Ascending aorta (tissue), 2 donors: Measurements from ENCODE around the gene SERPINA1. TPM values are rescaled to one million over a fixed set of nuclear protein-coding genes. Genes with fewer than 3 reads are reported as not detected.
"Not testable (repeated sequence)": the region's sequence is repeated elsewhere in the genome, so short reads cannot be mapped to it uniquely, and the experiment has no call there.

ENCODE experiments used
- DNase-seq, 2 donors: peaks; one replicate each; pipeline ENCODE4 v3.0.0-alpha.2; 2019; ENCODE audit warnings: low spot score in 2 of 2
- H3K27ac ChIP-seq, 2 donors: fragments of 200-600 bp; sonication (generic); one replicate each; pipeline ENCODE4 v1.5.1; 2016 to 2017; ENCODE audit warnings: mild to moderate bottlenecking in 1 of 2
- H3K27me3 ChIP-seq: fragments of 200-600 bp; sonication (generic); one replicate; pipeline ENCODE4 v1.5.1; 2017
- H3K36me3 ChIP-seq, 2 donors: fragments of 200-600 bp; sonication (generic); one replicate each; pipeline ENCODE4 v1.5.1; 2016
- H3K4me1 ChIP-seq, 2 donors: fragments of 200-600 bp; sonication (generic); one replicate each; pipeline ENCODE4 v1.5.1; 2016 to 2017; ENCODE audit warnings: mild to moderate bottlenecking in 1 of 2
- H3K4me3 ChIP-seq, 2 donors: fragments of 200-600 bp; sonication (generic); one replicate each; pipeline ENCODE4 v1.5.1; 2016 to 2017; ENCODE audit warnings: mild to moderate bottlenecking in 1 of 2
- H3K9me3 ChIP-seq, 2 donors: fragments of 200-600 bp; sonication (generic); one replicate each; pipeline ENCODE4 v1.5.1; 2016
- intact Hi-C: fragments of 100-400 bp; cut with DNase I; formaldehyde crosslinking; loops from one replicate; pipeline ENCODE4 v1.15.1; 2023
- total RNA-seq: library from RNA; depleted of rRNA; stranded (reverse); fragments of >200 nt; gene quantifications from one replicate; pipeline ENCODE4 v1.1.0, GENCODE V29; 2016
- TF ChIP-seq, protein P1 (sequence below), 3 experiments: fragments of 200-600 bp in 2 of 3; fragments of 450-650 bp in 1 of 3; sonication (generic) in 2 of 3; IDR thresholded peaks; one replicate each; pipeline ENCODE4 v1.5.1; 2016 to 2019; ENCODE audit warnings: antibody characterized with exemption in 3 of 3, mild to moderate bottlenecking in 1 of 3, moderate library complexity in 1 of 3

The SERPINA1 gene
- total RNA-seq, 1 donor from 2014 or later = 34.3 TPM

DNA sequence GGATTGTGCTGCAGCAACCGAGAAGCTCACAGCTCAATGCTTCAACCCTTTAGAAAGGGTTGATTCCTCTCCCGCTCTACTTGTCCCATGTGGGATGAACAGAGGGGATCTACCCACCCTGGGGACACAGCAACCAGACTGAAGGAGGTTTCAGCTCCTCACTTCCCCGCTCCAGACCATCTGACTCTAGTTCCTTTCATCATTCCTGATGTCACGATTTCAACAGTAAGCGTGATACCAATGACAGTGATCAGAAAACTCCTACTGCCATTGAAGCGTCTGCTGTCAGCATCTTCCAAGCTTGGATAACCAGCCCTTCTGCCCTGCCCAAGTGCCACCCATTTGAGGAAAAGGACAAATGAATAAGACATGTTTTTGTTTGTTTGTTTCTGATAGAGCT is 14.3 kb downstream of the SERPINA1 start:
- TF ChIP-seq, protein P1, sequence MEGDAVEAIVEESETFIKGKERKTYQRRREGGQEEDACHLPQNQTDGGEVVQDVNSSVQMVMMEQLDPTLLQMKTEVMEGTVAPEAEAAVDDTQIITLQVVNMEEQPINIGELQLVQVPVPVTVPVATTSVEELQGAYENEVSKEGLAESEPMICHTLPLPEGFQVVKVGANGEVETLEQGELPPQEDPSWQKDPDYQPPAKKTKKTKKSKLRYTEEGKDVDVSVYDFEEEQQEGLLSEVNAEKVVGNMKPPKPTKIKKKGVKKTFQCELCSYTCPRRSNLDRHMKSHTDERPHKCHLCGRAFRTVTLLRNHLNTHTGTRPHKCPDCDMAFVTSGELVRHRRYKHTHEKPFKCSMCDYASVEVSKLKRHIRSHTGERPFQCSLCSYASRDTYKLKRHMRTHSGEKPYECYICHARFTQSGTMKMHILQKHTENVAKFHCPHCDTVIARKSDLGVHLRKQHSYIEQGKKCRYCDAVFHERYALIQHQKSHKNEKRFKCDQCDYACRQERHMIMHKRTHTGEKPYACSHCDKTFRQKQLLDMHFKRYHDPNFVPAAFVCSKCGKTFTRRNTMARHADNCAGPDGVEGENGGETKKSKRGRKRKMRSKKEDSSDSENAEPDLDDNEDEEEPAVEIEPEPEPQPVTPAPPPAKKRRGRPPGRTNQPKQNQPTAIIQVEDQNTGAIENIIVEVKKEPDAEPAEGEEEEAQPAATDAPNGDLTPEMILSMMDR (IDR thresholded peaks at IDR 0.05) = no peak
- Histone ChIP-seq H3K9me3 (no peaks in the 10 kb centered on the region), H3K27me3 (no peaks in the 10 kb centered on the region), H3K36me3 (no peaks in the 10 kb centered on the region), H3K4me1 (no peaks in the 10 kb centered on the region), H3K4me3 (no peak overlapping the region), H3K27ac (no peak overlapping the region)
- intact Hi-C loops = no loop called here
- DNase-seq = peak in 1 of 2 donors; percentile 9

DNA sequence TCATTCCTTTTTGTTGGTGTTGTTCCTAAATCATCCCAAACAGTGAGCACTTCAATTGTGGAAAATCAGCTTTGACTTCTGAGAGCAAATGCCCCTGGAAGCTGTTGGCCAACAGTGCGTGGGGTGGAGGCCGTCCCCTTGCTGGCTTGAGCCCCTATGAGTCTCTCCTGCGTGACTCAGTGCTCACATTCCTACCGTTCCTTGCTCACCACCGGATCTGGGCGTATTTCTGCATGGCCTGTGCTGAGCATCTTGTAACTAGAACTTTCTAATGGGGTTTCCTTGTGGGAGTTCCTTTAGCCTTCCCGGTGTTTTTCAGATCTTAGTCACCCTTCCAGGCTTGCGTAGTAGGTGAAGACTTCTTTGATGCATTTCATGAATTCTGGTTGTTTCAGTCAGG is 14.7 kb downstream of the SERPINA1 start:
- H3K4me1 ChIP-seq = no peaks in the 10 kb centered on the region
- intact Hi-C loops = no loop called here
- no peak overlapping the region for H3K27ac ChIP-seq
- TF ChIP-seq, protein P1 (IDR thresholded peaks at IDR 0.05) = no peak
- no peaks in the 10 kb centered on the region for H3K36me3 ChIP-seq
- no peaks in the 10 kb centered on the region for H3K27me3 ChIP-seq
- no peaks in the 10 kb centered on the region for H3K9me3 ChIP-seq
- peak in 1 of 2 donors; percentile 73 for DNase-seq
- no peak overlapping the region for H3K4me3 ChIP-seq

DNA sequence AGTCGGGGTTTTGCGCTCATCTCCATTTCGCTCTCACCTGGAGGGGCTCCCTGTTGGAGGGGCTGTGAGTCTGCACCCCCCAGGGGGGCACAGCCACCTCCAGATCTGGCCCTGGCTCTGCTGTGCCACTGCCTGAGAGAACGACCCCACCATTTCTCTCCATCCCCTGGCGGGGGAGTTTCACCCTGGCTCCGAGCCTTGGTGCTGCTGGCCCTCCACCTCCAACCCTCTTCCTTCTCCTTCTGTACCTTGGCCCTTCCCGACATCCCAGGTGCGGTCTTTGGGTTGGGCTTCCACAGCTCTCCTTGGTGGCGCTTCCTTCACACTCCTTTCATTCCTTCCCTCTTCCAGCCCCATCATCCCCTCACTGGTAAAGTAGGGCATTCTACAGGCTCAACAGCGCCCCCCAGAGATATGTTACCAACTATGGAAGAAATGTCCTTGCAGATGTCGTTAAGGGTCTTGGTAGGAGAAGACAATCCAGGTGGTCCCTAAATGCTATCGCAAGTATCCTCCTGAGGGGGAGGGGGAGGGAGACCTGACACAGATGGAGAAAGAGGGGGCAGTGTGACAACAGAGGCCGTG is 16.3 kb downstream of the SERPINA1 start:
- Histone ChIP-seq H3K9me3 (no peaks in the 10 kb centered on the region), H3K4me1 (no peaks in the 10 kb centered on the region), H3K36me3 (no peaks in the 10 kb centered on the region), H3K27me3 (no peaks in the 10 kb centered on the region), H3K4me3 (no peak overlapping the region), H3K27ac (no peak overlapping the region)
- intact Hi-C loops = no loop called here
- DNase-seq = peak in 1 of 2 donors; percentile 49
- TF ChIP-seq, protein P1 (IDR thresholded peaks at IDR 0.05) = no peak

DNA sequence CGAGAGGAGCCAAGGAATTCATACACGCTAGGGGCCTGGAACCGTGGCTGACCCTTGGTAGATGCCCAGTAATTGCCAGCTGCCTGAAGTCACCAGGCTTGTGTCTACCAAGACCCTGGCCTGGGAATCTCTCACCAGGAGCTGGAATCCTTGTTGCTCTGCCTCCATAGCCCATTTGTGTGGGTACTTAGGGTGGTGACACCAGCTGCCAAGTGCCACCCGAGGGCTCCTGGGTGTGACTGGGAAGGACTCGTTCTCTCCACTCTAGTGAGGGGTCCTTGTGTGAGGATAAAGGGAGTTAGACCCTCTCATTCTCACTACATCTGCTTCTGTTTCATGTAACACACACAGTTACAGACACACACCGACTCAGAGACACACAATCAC is 17.9 kb downstream of the SERPINA1 start:
- TF ChIP-seq, protein P1 (IDR thresholded peaks at IDR 0.05) = no peak
- intact Hi-C loops = no loop called here

DNA sequence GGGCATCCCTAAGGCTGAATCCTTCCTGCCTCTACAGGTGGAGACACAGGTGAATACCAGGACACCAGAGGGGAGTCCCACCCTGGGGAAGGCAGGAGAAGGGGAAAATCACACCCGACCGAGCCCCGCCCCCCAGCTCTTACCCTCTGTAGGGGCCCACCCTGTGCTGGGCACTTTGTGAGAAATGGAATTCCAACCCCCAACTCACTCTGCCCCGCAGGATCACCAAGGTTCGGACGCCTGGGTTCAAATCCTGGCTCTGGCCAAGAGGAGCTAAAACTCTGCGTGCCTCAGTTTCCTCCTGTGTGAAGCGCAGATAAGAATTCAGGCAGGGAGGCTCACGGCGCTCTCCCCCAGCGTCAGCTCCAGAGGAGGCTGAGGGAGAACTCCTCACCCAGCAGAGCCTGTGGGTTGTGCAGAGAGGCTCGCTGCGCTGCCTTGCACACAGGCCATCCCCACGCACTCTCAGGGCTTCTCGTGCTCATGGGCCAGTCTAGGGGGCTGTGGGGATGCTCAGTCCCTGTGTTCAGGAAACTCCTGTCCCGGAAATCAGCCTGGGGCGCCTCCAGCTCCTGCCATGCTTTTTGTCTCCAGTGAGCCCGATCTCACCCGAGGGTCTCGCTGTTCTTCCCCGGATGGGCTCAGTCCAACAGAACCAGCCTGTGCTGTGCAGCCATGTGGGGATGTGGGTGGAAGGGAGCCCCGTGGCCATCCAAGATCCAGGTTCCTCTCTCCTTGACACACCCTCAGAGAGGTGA is 18.5 kb downstream of the SERPINA1 start:
- H3K4me1 ChIP-seq, H3K4me3 ChIP-seq, H3K27ac ChIP-seq, H3K27me3 ChIP-seq, DNase-seq, H3K36me3 ChIP-seq, intact Hi-C loops, H3K9me3 ChIP-seq: not testable (repeated sequence)

More for the DNA sequence above, 17.9 kb downstream of the SERPINA1 start:
- DNase-seq = no peak
- no peaks in the 10 kb centered on the region for H3K4me1 ChIP-seq
- no peak overlapping the region for H3K27ac ChIP-seq
- no peaks in the 10 kb centered on the region for H3K36me3 ChIP-seq
- no peak overlapping the region for H3K4me3 ChIP-seq
- no peaks in the 10 kb centered on the region for H3K27me3 ChIP-seq
- H3K9me3 ChIP-seq = no peaks in the 10 kb centered on the region

DNA sequence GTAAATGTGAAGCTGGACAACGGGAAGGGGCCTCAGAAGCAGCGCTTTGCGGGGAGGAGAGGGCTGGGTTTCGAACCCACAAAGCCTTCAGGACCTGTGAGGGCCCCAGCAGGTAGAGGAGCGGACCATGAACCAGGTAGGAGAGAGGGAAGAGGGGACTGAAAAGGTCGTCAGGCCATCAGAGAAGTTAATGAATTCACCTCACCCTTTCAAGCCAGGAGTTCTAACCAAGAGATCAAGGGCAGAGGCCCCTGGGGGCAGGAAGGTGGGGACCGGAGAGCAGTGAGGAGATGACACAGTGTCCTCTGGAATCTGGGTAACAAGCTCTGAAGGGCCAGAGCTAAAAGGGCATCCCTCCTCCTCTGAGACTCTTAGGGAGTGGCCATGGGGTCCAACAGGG is 19.4 kb downstream of the SERPINA1 start:
- Histone ChIP-seq H3K27ac (no peak overlapping the region), H3K27me3 (no peaks in the 10 kb centered on the region), H3K36me3 (no peaks in the 10 kb centered on the region), H3K9me3 (no peaks in the 10 kb centered on the region), H3K4me3 (no peak overlapping the region), H3K4me1 (no peaks in the 10 kb centered on the region)
- TF ChIP-seq, protein P1 (IDR thresholded peaks at IDR 0.05) = no peak
- no peak for DNase-seq
- intact Hi-C loops = no loop called here
